GM12864 (cell line): ENCODE results near the gene BZW2.
"Not testable (repeated sequence)": the region's sequence is repeated elsewhere in the genome, so short reads cannot be mapped to it uniquely, and the experiment has no call there.

Source experiments
- DNase-seq: peaks from one replicate; pipeline ENCODE4 v3.0.0-alpha.2; 2011; ENCODE audit warnings: low read depth
- H3K4me3 ChIP-seq: 2 replicates; pipeline ENCODE4 v1.5.1; 2011; ENCODE audit warnings: mild to moderate bottlenecking, low read depth, low read length, control low read depth
- CTCF ChIP-seq: IDR thresholded peaks from 2 replicates; pipeline ENCODE4 v1.5.1; 2011; ENCODE audit warnings: low read depth, mild to moderate bottlenecking, moderate library complexity, low read length, control low read depth, inconsistent platforms; ENCODE audit errors: missing control alignments

BZW2 gene

GRCh38 chr7:16669581-16669980 lies 23.6 kb downstream of the BZW2 start:
- TF ChIP-seq CTCF, result no peak
- DNase-seq, result no peak
- no peak overlapping the region for H3K4me3 ChIP-seq

GRCh38 chr7:16670021-16670420 lies 24.0 kb downstream of the BZW2 start:
- DNase-seq, result no peak
- no peak overlapping the region for H3K4me3 ChIP-seq
- no peak for TF ChIP-seq CTCF

- DNase-seq, result no peak
- no peak for TF ChIP-seq CTCF
- no peak overlapping the region for H3K4me3 ChIP-seq
Measured at GRCh38 chr7:16670731-16671344, 24.9 kb downstream of the BZW2 start.

- no peak overlapping the region for H3K4me3 ChIP-seq
- DNase-seq, result no peak
- TF ChIP-seq CTCF, result no peak
Measured at GRCh38 chr7:16671811-16672210, 25.8 kb downstream of the BZW2 start.

GRCh38 chr7:16675277-16675676 lies 29.3 kb downstream of the BZW2 start:
- H3K4me3 ChIP-seq, result no peak overlapping the region
- no peak for DNase-seq
- no peak for TF ChIP-seq CTCF

- H3K4me3 ChIP-seq, result no peak overlapping the region
- DNase-seq, result no peak
- no peak for TF ChIP-seq CTCF
Measured at GRCh38 chr7:16677978-16678494, 32.1 kb downstream of the BZW2 start.

- not testable (repeated sequence) for H3K4me3 ChIP-seq, DNase-seq
Measured at GRCh38 chr7:16678645-16679566, 32.9 kb downstream of the BZW2 start.
